H1 (cell line): ENCODE data around the gene POU2F1. TPM values are rescaled to one million over a fixed set of nuclear protein-coding genes. Genes with fewer than 3 reads are reported as not detected.

ENCODE experiments used
- CTCF ChIA-PET: fragments of 300-600 bp; sonication (Branson Sonifier 250); formaldehyde crosslinking; loops from one replicate; lab custom pipeline; 2021; ENCODE audit not compliant: partially characterized antibody; lab: Charles Lee
- POLR2A ChIA-PET: fragments of 300-600 bp; sonication (Branson Sonifier 250); formaldehyde crosslinking; loops from one replicate; lab custom pipeline; 2021; ENCODE audit warnings: inconsistent platforms; ENCODE audit not compliant: partially characterized antibody; lab: Charles Lee
- DNase-seq, 2 experiments: peaks; one replicate each; pipeline versions ENCODE4 v3.0.0 to v3.0.0-alpha.2; 2010 to 2022; ENCODE audit warnings: low spot score in 2 of 2, low read depth in 1 of 2, mixed read lengths in 1 of 2
- FAIRE-seq: peaks from 2 replicates; lab custom pipeline; 2011; peaks lifted over from hg19 to GRCh38; lab: Jason Lieb, UNC
- H2AFZ ChIP-seq: 2 replicates; pipeline ENCODE4 v1.8.1; 2012; ENCODE audit warnings: low read length, inconsistent platforms
- H2AK5ac ChIP-seq: 2 replicates; pipeline ENCODE4 v1.6.1; 2013; ENCODE audit warnings: low read depth, low read length
- H2BK120ac ChIP-seq: replicated peaks from 2 replicates; pipeline ENCODE3; 2013; ENCODE audit warnings: low read depth, low read length, inconsistent platforms
- H2BK12ac ChIP-seq: 2 replicates; pipeline ENCODE4 v1.6.1; 2013; ENCODE audit warnings: low read depth, low read length
- H2BK15ac ChIP-seq: 2 replicates; pipeline ENCODE4 v1.6.1; 2013; ENCODE audit warnings: low read length
- H2BK20ac ChIP-seq: 2 replicates; pipeline ENCODE4 v1.6.1; 2013; ENCODE audit warnings: low read length
- H2BK5ac ChIP-seq: 2 replicates; pipeline ENCODE4 v1.6.1; 2013; ENCODE audit warnings: low read depth, low read length
- H3K14ac ChIP-seq: 2 replicates; pipeline ENCODE4 v1.6.1; 2013; ENCODE audit warnings: inconsistent platforms; ENCODE audit not compliant: insufficient read length
- H3K18ac ChIP-seq: 2 replicates; pipeline ENCODE4 v1.6.1; 2013; ENCODE audit warnings: low read length; ENCODE audit errors: extremely low read depth
- H3K23ac ChIP-seq: 2 replicates; pipeline ENCODE4 v1.6.1; 2013; ENCODE audit warnings: inconsistent platforms; ENCODE audit not compliant: insufficient read length
- H3K23me2 ChIP-seq: 2 replicates; pipeline ENCODE4 v1.6.1; 2013; ENCODE audit warnings: low read depth, low read length
- H3K27ac ChIP-seq: 2 replicates; pipeline ENCODE4 v1.6.1; 2011; ENCODE audit warnings: low read depth, low read length, inconsistent platforms
- H3K27me3 ChIP-seq, 4 experiments: replicated peaks in 1 of 4; 1 replicate in 1 of 4; 2 replicates in 3 of 4; pipeline versions ENCODE4 v1.6.1 to v1.8.1; 2011 to 2013; ENCODE audit warnings: low read length in 3 of 4, mild to moderate bottlenecking in 3 of 4, inconsistent platforms in 2 of 4, mixed read lengths in 2 of 4, moderate library complexity in 1 of 4; ENCODE audit not compliant: control insufficient read depth in 3 of 4, insufficient read depth in 3 of 4; ENCODE audit errors: extremely low read depth in 1 of 4
- H3K36me3 ChIP-seq, 4 experiments: 2 replicates each; pipeline versions ENCODE4 v1.6.1 to v1.8.1; 2011 to 2013; ENCODE audit warnings: mild to moderate bottlenecking in 4 of 4, low read length in 3 of 4, moderate library complexity in 2 of 4, control low read depth in 1 of 4, inconsistent platforms in 1 of 4; ENCODE audit not compliant: insufficient read depth in 4 of 4, control insufficient read depth in 2 of 4
- H3K4ac ChIP-seq: replicated peaks from 2 replicates; pipeline ENCODE3; 2013; ENCODE audit warnings: low read length, low read depth, mixed read lengths, inconsistent platforms; ENCODE audit not compliant: insufficient read length
- H3K4me1 ChIP-seq, 4 experiments: replicated peaks in 1 of 4; 1 replicate in 1 of 4; 2 replicates in 3 of 4; pipeline versions ENCODE4 v1.6.1 to v1.8.1; 2011 to 2013; ENCODE audit warnings: low read length in 3 of 4, inconsistent platforms in 2 of 4, mixed read lengths in 1 of 4; ENCODE audit not compliant: insufficient read depth in 4 of 4, control insufficient read depth in 3 of 4
- H3K4me2 ChIP-seq, 2 experiments: 2 replicates each; pipeline versions ENCODE4 v1.6.1 to v1.8.1; 2011 to 2013; ENCODE audit warnings: low read depth in 2 of 2, low read length in 2 of 2, control low read depth in 1 of 2, inconsistent platforms in 1 of 2, mild to moderate bottlenecking in 1 of 2; ENCODE audit not compliant: insufficient read depth in 1 of 2
- H3K4me3 ChIP-seq, 4 experiments: fragments of 200-600, 300-600 bp in 1 of 4; sonication (generic), shearing (Covaris generic), sonication (Bioruptor Twin) in 1 of 4; 2 replicates each; pipeline versions ENCODE4 v1.5.1 to v1.8.1; 2011 to 2016; ENCODE audit warnings: low read length in 4 of 4, low read depth in 3 of 4, control low read depth in 2 of 4, inconsistent platforms in 2 of 4, mild to moderate bottlenecking in 2 of 4, mixed read lengths in 1 of 4, moderate library complexity in 1 of 4; ENCODE audit not compliant: insufficient read depth in 2 of 4; ENCODE audit errors: extremely low read depth in 1 of 4
- H3K56ac ChIP-seq: replicated peaks from 2 replicates; pipeline ENCODE3; 2013; ENCODE audit warnings: low read depth, mild to moderate bottlenecking, mixed read lengths, low read length, inconsistent platforms; ENCODE audit not compliant: insufficient read length
- H3K79me1 ChIP-seq: 2 replicates; pipeline ENCODE4 v1.6.1; 2013; ENCODE audit warnings: low read depth, low read length, control low read depth
- H3K79me2 ChIP-seq, 2 experiments: 2 replicates each; pipeline versions ENCODE4 v1.6.1 to v1.8.1; 2012 to 2013; ENCODE audit warnings: low read length in 2 of 2, mild to moderate bottlenecking in 2 of 2, inconsistent platforms in 1 of 2; ENCODE audit not compliant: insufficient read depth in 2 of 2, control insufficient read depth in 1 of 2
- H3K9ac ChIP-seq, 4 experiments: replicated peaks in 1 of 4; 1 replicate in 1 of 4; 2 replicates in 3 of 4; pipeline versions ENCODE4 v1.6.1 to v1.8.1; 2011 to 2013; ENCODE audit warnings: low read depth in 3 of 4, low read length in 3 of 4, control low read depth in 2 of 4, mild to moderate bottlenecking in 2 of 4, moderate library complexity in 2 of 4, inconsistent platforms in 1 of 4; ENCODE audit errors: extremely low read depth in 1 of 4
- H3K9me3 ChIP-seq, 2 experiments: 2 replicates each; pipeline versions ENCODE4 v1.6.1 to v1.8.1; 2012 to 2013; ENCODE audit warnings: mild to moderate bottlenecking in 2 of 2, moderate library complexity in 2 of 2, control low read depth in 1 of 2, inconsistent platforms in 1 of 2, low read depth in 1 of 2, low read length in 1 of 2, mixed read lengths in 1 of 2; ENCODE audit not compliant: insufficient read depth in 2 of 2
- H4K20me1 ChIP-seq, 2 experiments: replicated peaks in 1 of 2; 2 replicates each; pipeline versions ENCODE3 to v1.8.1; 2011 to 2013; ENCODE audit warnings: inconsistent platforms in 2 of 2, low read length in 2 of 2, mild to moderate bottlenecking in 1 of 2; ENCODE audit not compliant: insufficient read depth in 2 of 2, control insufficient read depth in 1 of 2
- H4K5ac ChIP-seq: 2 replicates; pipeline ENCODE4 v1.6.1; 2013; ENCODE audit warnings: low read length, low read depth, mixed read lengths, inconsistent platforms; ENCODE audit not compliant: insufficient read length
- H4K8ac ChIP-seq: 2 replicates; pipeline ENCODE4 v1.8.0; 2013; ENCODE audit warnings: mild to moderate bottlenecking, moderate library complexity, low read length, inconsistent platforms; ENCODE audit not compliant: insufficient read depth; ENCODE audit errors: extremely low read depth
- H4K91ac ChIP-seq: replicated peaks from 2 replicates; pipeline ENCODE3; 2013; ENCODE audit warnings: low read length, mixed read lengths, inconsistent platforms; ENCODE audit not compliant: insufficient read length
- BRCA1 ChIP-seq: IDR thresholded peaks from 2 replicates; pipeline ENCODE4 v1.6.1; 2012; ENCODE audit warnings: low read depth, low read length, improper control_type of control experiment
- CBX5 ChIP-seq: fragments of 300-800, 300-1000 bp; sonication (generic); IDR thresholded peaks from 2 replicates; pipeline ENCODE4 v1.7.1; 2016; ENCODE audit warnings: antibody characterized with exemption, low read length, low read depth
- CEBPB ChIP-seq: IDR thresholded peaks from 2 replicates; pipeline ENCODE4 v1.6.1; 2012; ENCODE audit warnings: low read depth, low read length
- CHD2 ChIP-seq: IDR thresholded peaks from 2 replicates; pipeline ENCODE4 v1.6.1; 2012; ENCODE audit warnings: low read length, improper control_type of control experiment
- KDM1A ChIP-seq: fragments of 200-600, 300-600 bp; sonication (generic); IDR thresholded peaks from 2 replicates; pipeline ENCODE4 v1.7.1; 2016; ENCODE audit warnings: mild to moderate bottlenecking, low read length, borderline replicate concordance
- NRF1 ChIP-seq: IDR thresholded peaks from 2 replicates; pipeline ENCODE4 v1.6.1; 2011; ENCODE audit warnings: mild to moderate bottlenecking, low read depth, low read length, improper control_type of control experiment
- RBBP5 ChIP-seq: IDR thresholded peaks from 2 replicates; pipeline ENCODE4 v1.7.1; 2012; ENCODE audit warnings: low read depth, mild to moderate bottlenecking, inconsistent platforms, low read length, moderate library complexity, borderline replicate concordance
- RNF2 ChIP-seq: fragments of 200-900, 300-1000 bp; sonication (generic); IDR thresholded peaks from 2 replicates; pipeline ENCODE4 v1.7.1; 2016; ENCODE audit warnings: borderline replicate concordance, low read depth, mild to moderate bottlenecking, antibody characterized with exemption, low read length; ENCODE audit not compliant: poor library complexity, severe bottlenecking; ENCODE audit errors: missing control alignments
- SAP30 ChIP-seq: fragments of 300-600 bp; sonication (generic); IDR thresholded peaks from 2 replicates; pipeline ENCODE4 v1.7.1; 2012; ENCODE audit warnings: low read length, moderate library complexity, mild to moderate bottlenecking, inconsistent platforms; ENCODE audit not compliant: insufficient read depth, insufficient replicate concordance
- SRF ChIP-seq: IDR thresholded peaks from 2 replicates; pipeline ENCODE4 v1.6.1; 2011; ENCODE audit warnings: mild to moderate bottlenecking, low read depth, low read length, moderate library complexity
- TAF1 ChIP-seq: IDR thresholded peaks from 2 replicates; pipeline ENCODE4 v1.6.1; 2011; ENCODE audit warnings: mild to moderate bottlenecking, low read depth, low read length
- polyA plus RNA-seq, 7 experiments: library from polyadenylated mRNA; depleted of rRNA in 3 of 7; stranded (reverse) in 5 of 7; unstranded in 2 of 7; fragments of >200 nt in 5 of 7; fragments of 200-250 nt in 2 of 7; gene quantifications; 1 replicate in 5 of 7; 2 replicates in 1 of 7; 4 replicates in 1 of 7; pipeline versions ENCODE4 v1.2.1 to v1.2.3, GENCODE V29; 2011 to 2013; ENCODE audit warnings: missing spikeins in 2 of 7, mixed read lengths in 2 of 7
- total RNA-seq: library from RNA; stranded (reverse); fragmentation: NEBNext Ultra II Directional; extraction: Animal tissue kit (Norgen Biotek cat#: 25700); gene quantifications from 2 replicates; pipeline ENCODE4 v1.2.1, GENCODE V29; 2021
- TF ChIP-seq, protein P1 (sequence below): IDR thresholded peaks from 2 replicates; pipeline ENCODE4 v1.6.1; 2012; ENCODE audit warnings: low read length, inconsistent platforms

Gene POU2F1
- total and polyA plus RNA-seq, 2 of the 8 experiments (the other 6 are each of a cell fraction or from before 2014, with no cell fraction given) = 37.0 to 57.2 TPM

DNA sequence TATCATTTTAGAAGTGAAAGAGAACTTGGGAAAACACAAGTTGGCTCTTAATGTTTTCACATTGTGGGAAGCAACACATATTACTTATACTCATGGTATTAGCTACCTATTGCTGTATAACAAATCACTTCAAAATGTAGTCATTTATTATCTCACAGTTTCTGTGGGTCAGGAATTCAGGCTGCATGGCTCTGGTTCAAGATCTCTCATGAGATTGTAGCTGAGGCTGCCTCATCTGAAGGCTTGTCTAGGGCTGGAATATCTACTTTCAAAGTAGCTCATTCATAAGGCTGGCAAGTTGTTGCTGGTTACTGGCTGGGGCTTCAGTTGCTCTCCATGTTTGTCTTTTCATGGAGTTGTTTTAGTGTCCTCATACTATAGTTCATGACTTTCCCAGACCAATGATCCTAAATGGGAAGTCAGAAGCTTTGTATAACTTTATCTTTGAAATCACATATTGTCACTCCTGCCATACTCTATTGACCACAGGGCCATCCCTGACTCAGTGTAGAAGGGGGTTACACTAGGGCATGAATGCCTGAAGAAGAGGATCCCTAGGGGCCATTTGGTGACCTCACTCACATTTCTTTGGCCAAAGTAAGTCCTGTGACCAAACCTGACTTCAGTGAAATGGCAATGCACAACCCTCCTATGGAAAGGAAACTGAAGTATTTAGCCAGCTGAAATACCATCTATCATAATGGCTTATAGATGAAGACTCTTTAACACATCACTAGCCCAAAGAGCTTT is 37.9 kb upstream of the POU2F1 start:
- no peak overlapping the region for H2BK120ac ChIP-seq
- CTCF ChIA-PET = interaction anchor here (1.1 to 2.0 kb wide), 3 partner anchors 10 to 124 kb away, joined by 3 to 6 read pairs (median 6); no protein-coding TSS in a partner anchor
- no peak for FAIRE-seq
- no peak overlapping the region for H3K56ac ChIP-seq
- H3K27me3 ChIP-seq = no peaks in the 10 kb centered on the region
- no peaks in the 10 kb centered on the region for H3K4me1 ChIP-seq
- TF ChIP-seq RNF2 (no peak), CHD2 (no peak), RBBP5 (no peak), CEBPB (no peak), CBX5 (no peak), SRF (no peak), SAP30 (no peak), BRCA1 (no peak), NRF1 (no peak), TAF1 (no peak), KDM1A (no peak)
- TF ChIP-seq, protein P1, sequence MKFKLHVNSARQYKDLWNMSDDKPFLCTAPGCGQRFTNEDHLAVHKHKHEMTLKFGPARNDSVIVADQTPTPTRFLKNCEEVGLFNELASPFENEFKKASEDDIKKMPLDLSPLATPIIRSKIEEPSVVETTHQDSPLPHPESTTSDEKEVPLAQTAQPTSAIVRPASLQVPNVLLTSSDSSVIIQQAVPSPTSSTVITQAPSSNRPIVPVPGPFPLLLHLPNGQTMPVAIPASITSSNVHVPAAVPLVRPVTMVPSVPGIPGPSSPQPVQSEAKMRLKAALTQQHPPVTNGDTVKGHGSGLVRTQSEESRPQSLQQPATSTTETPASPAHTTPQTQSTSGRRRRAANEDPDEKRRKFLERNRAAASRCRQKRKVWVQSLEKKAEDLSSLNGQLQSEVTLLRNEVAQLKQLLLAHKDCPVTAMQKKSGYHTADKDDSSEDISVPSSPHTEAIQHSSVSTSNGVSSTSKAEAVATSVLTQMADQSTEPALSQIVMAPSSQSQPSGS = no peak
- H4K8ac ChIP-seq = no peak overlapping the region
- H3K4ac ChIP-seq = no peak overlapping the region
- no peak overlapping the region for H2BK20ac ChIP-seq
- H3K79me1 ChIP-seq = no peaks in the 10 kb centered on the region
- H3K27ac ChIP-seq = no peak overlapping the region
- no peak overlapping the region; a peak in 1 of 7 replicates for H3K9ac ChIP-seq
- H2BK15ac ChIP-seq = no peak overlapping the region
- H2BK12ac ChIP-seq = no peak overlapping the region
- no peak overlapping the region for H2AFZ ChIP-seq
- no peak overlapping the region for H3K23ac ChIP-seq
- H4K91ac ChIP-seq = no peak overlapping the region
- no peak for DNase-seq
- no peaks in the 10 kb centered on the region for H3K79me2 ChIP-seq
- no peak overlapping the region for H2BK5ac ChIP-seq
- no peak overlapping the region for H4K5ac ChIP-seq
- no peak overlapping the region for H2AK5ac ChIP-seq
- no peaks in the 10 kb centered on the region for H3K23me2 ChIP-seq
- H3K36me3 ChIP-seq = no peaks in the 10 kb centered on the region
- H3K9me3 ChIP-seq = no peaks in the 10 kb centered on the region
- no peak overlapping the region for H3K4me2 ChIP-seq
- H3K18ac ChIP-seq = no peak overlapping the region
- no peak overlapping the region for H3K4me3 ChIP-seq
- H4K20me1 ChIP-seq = no peaks in the 10 kb centered on the region
- no peak overlapping the region for H3K14ac ChIP-seq
- POLR2A ChIA-PET = interaction anchor here (1.8 kb wide), 1 partner anchor 37 kb away, joined by 5 read pairs; the partner anchor contains the start of gene POU2F1
